AG09319 (cell line): ENCODE results near the gene INSIG1.

Source experiments
- DNase-seq: peaks from one replicate; pipeline ENCODE4 v3.0.0-alpha.2; 2010; ENCODE audit warnings: low read depth; ENCODE audit errors: extremely low read depth
- CTCF ChIP-seq: IDR thresholded peaks from 2 replicates; pipeline ENCODE4 v1.5.1; 2011; ENCODE audit warnings: low read depth, mild to moderate bottlenecking, inconsistent platforms, low read length, moderate library complexity

Gene INSIG1

GRCh38 chr7:155331396-155331795, 33.7 kb downstream of the INSIG1 start:
- no peak for TF ChIP-seq CTCF
- no peak for DNase-seq

- no peak for DNase-seq
- TF ChIP-seq CTCF, result no peak
Observed at GRCh38 chr7:155333346-155334234, 35.9 kb downstream of the INSIG1 start.

GRCh38 chr7:155336812-155337602, 39.3 kb downstream of the INSIG1 start:
- no peak for DNase-seq
- TF ChIP-seq CTCF, result no peak

- no peak for TF ChIP-seq CTCF
- DNase-seq, result no peak
Observed at GRCh38 chr7:155337946-155338631, 40.4 kb downstream of the INSIG1 start.

- DNase-seq, result no peak
- TF ChIP-seq CTCF, result no peak
Observed at GRCh38 chr7:155338632-155339320, 41.1 kb downstream of the INSIG1 start.

GRCh38 chr7:155339474-155339873, 41.8 kb downstream of the INSIG1 start:
- no peak for DNase-seq
- no peak for TF ChIP-seq CTCF
